Activated CD4-positive, alpha-beta T cell treated with anti-CD3 and anti-CD28 coated beads, Interleukin-10, Interleukin-2, amounts not matched to agents 100 ng/mL and 50 ng/mL, durations not matched to agents 16 hours and 8 hours (primary cell): ENCODE data around the gene INTS7.
"Not testable (repeated sequence)": the region's sequence is repeated elsewhere in the genome, so short reads cannot be mapped to it uniquely, and the experiment has no call there.

Experiments
- DNase-seq: peaks from one replicate; pipeline ENCODE4 v3.0.0-alpha.2; 2020

The INTS7 gene

DNA sequence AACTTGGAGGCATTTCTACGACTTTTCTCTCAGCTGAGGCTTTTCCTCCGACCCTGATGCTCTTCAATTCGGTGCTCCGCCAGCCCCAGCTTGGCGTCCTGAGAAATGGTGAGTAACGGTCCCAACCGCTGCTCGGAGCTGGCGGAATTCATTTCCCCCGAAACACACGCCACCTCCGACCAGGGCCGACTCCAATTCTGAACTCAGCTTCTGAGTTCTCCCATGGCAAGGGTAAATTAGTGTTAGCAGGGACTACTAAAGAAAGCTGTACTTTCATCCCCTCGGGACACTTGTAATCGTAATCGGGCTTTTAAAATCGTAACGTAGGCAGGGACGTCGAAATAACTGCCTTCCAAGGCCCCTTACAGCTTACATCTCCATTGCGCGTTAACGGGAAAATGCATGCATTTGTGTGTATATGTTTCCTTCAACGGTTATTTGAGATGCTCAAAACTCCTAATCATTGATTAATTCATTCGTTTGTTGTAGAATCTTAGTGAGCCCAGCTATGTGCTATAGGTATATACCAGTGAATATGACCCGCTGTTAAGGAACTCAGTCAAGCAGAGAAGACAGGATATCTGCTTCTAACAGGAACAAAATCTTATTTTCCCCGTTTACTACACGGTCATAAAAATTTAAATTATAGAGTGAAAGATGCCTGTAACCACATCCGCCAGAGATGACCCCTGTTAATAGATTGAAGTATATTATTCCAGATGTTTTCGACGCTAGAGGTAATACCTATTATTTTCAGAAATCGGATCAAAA lies 663 bp upstream of the INTS7 start:
- DNase-seq, result peak; percentile 15

DNA sequence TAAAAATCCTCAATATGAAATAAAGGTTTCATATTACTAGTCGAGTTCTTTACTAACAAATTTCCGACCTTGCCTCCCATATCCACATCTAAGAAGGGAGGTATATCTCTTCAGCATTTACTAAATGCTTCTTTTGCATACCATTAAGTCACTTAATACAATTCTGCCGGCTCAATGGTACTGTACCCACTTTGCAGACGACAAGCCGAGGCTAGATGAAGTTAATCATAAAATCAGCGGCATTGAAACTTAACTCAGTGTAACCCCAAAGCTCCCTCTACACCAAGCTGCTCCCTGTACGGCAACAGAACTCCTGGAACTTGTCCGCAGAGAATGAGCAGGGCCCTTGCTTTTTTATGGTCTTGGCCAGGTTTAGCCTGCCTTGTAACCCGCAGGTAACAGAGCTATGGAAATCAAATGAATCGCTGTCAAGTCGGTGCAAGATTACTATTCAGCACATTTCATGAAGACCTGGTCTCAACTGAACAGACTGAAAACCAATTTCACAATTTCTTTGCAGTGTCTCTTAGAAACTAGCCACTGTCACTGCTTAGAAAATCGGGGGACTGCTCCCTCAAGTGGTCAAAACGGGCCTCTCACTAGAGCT lies 738 bp downstream of the INTS7 start:
- no peak for DNase-seq

DNA sequence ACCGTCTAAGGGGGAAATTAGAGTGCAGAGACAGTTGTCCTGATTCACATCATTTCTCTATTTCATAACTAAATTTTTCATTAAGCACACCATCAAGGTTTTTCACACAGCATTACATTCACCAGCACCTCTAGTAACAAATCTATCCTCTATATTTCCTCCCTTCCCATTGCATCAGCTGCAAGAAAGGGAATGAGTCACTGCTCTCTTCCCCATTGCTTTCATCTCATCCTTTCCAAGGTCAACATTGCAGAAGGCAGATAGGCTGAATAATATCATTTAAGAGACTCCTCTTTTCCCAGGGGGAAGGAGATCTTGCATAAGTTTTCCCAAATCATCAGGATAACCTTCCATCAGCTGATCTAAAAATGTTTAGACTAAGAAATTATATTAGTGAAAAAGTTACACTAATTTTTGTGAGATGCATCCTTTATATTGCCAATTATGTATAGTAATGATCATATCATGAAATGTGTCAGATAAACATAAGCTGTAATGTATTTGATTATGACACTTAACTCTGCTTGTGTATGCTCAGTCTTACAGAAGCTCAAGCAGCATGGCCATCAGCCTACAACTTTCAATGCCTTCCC lies 4.3 kb downstream of the INTS7 start:
- peak; percentile 55 for DNase-seq

DNA sequence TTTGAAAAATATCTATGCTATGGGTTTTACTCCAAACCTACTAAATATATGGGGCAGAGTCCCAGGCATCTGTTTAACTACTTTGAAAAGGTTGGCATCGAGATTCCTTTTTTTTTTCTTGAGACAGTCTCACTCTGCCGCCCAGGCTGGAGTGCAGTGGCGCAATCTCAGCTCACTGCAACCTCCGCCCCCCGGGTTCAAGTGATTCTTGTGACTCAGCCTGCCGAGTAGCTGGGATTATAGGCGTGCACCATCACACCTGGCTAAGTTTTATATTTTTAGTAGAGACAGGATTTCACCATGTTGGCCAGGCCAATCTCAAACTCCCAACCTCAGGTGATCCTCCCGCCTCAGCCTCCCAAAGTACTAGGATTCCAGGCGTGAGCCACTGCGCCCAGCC lies 7.6 kb downstream of the INTS7 start:
- not testable (repeated sequence) for DNase-seq

DNA sequence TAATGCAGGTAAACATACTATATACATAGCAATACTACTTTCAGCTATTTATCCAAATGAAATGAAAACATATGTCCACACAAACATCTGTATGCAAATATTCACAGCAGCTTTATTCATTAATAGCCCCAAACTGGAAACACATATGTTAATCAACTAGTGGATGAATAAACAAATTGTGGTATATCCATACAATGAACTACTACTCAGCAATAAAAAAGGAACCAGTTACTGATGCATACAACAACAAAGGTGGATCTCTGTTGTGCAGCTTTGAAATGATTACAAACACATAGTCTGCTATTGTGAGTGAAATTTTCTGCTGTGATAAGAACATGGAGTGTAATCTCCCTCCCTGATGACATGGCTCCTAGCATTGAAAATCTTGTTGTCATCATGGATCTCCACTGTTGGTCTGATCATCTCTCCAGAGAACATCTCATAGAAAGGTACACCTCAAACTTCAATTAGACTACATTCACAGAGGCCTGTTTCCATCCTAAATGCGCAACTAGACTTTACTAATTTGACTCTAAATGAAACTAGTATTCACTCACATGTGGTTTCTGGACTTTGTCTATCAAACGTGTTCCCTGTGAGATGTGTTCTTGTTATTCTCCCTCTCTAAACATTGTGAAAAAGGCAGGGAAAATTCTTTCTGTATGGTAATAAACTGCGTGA lies 10.7 kb downstream of the INTS7 start:
- peak; percentile 41 for DNase-seq

DNA sequence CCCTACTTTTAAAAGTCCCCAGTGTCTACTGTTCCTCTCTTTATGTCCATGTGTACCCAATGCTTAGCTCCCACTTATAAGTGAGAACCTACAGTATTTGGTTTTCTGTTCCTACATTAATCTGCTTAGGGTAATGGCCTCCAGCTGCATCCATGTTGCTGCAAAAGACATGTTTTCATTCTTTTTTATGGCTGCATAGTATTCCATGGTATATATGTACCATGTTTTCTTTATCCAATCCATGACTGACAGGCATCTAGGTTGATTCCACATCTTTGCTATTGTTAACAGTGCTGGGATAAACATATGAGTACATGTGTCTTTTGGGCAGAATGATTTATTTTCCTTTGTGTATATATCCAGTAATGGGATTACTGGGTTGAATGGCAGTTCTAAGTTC lies 12.4 kb downstream of the INTS7 start:
- DNase-seq, result not testable (repeated sequence)

DNA sequence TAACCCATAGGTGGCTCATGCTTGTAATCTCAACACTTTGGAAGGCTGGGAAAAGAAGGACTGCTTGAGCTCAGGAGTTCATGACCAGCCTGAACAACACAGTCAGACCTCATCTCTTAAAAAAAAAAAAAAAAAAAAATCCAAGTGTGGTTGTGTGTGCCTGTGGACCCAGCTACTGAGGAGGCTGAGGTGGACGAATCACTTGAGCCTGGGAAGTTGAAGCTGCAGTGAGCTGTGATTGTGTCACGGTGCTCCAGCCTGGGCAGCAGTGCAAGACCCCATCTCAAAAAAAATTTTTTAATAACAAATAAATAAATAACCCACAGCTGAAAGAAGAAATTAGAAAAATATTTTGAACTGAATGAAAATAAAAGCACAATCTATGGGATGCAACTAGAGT lies 13.8 kb downstream of the INTS7 start:
- DNase-seq, result no peak

DNA sequence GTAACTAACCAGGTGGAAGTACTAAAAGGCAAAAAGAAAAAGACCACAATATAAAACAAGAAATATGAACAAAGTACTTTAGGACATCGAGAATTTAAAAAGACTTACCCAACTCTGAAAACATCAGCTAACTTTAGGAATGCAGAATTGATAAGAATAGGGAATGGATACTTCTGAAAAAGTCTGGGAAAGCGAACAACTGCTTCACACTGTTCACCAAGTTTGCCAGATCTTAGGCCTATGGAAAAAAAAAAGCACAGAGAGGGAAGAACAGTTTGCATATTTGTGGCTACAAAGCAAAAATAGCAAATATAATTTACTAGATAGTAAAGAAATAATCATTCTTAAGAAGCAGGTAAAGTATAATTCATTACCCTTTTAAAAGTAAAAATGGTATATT lies 14.4 kb downstream of the INTS7 start:
- DNase-seq, result no peak

DNA sequence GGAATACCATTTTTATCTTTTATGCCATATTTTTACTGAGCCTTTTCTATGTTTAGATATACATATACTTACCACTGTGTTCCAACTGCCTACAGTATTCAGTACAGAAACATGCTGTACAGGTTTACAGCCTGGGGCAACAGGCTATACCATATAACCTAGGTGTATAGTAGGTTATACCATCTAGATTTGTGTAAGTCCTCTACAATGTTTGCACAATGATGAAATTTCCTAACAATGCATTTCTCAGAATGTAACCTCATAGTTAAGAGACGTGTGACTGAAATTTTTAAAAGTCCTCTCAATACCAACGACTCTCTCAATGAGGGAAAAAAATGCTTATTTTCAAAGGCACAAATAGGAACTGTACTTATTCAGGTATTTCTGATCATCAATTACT lies 21.7 kb downstream of the INTS7 start:
- DNase-seq, result no peak

DNA sequence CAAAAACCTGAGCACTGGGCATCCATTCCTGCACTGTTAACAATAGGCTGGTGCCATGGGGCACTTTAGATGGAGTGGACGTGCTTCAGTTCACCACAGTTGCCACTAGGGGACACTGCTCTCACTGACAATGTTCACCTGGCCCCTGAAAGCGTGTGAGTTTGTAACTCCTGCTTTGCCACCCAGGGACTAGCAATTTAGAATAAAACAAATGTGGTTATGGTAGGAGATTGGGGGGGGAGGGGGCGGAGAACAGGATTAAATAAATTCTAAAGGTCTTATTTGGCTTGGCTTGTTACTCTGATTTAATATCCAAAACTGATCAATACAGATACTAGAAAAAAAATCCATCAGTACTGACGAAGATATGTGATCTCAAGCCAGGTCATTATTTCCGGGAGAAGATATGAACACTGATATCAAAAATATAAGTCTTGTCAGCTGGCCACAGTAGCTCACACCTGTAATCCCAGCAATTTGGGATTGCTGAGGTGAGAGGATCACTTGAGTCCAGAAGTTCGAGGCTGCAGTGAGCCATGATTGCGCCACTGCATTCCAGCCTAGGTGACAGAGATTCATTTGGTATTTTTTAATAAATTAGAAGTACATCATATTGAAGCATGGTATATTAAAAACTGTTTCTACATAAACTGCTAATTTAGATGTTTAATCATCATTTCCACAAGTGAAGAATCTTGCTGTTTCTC lies 23.2 kb downstream of the INTS7 start:
- peak; percentile 79 for DNase-seq

DNA sequence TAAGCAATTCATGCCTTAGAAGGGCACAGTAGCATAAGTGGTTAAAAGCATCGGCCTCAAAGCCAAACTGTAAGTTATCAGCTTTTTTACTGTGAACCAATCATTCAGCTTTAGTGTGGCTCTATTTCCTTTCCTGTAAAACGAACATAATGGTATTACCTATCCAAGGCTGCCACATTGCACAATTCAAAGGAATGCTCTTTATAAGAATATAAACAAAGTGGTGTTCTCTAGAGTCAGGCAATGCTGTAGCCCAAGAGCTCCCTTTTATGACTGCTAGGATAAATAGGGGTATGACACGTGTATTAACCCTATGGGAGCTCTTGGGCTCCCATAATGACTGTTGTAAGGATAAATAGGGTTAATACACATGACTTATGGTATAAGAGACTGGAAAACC lies 25.4 kb downstream of the INTS7 start:
- DNase-seq, result no peak

DNA sequence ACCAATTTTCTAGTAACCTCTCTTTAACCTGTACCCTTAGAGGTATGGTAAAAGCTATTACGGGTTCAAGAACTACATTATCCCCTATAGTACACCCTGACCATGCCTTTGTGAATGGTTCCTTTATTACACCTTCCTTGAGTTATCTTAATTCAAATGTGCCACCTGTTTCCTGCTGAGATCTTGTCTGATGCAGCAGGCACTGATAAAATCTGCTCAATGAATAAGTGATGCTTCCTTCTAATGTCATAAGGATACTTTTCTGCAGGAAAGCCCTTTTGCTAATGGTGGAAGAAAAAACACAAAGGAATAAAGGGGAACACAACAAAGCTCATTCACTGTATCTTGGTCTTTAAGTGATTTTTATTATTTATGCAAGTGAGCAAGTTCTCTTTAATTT lies 25.8 kb downstream of the INTS7 start:
- DNase-seq, result no peak

DNA sequence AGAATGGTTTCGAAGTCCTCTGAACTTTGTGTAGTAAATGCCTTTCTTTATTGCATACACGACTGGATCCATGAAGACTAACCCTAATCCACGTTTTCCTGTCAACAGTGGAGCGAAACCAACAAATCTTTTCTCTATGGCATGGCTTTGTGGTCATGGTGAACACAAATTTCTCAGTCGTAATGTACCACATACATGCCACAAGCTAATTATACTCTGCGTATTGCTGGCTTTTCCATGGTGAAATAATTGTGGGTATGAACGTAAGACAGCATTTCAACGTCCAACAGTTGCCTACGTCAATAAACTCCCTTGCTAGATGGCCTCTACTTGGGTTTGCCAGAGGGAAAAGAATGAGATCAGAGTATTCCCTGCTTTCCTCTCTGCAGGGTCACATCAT lies 27.5 kb downstream of the INTS7 start:
- DNase-seq, result no peak

DNA sequence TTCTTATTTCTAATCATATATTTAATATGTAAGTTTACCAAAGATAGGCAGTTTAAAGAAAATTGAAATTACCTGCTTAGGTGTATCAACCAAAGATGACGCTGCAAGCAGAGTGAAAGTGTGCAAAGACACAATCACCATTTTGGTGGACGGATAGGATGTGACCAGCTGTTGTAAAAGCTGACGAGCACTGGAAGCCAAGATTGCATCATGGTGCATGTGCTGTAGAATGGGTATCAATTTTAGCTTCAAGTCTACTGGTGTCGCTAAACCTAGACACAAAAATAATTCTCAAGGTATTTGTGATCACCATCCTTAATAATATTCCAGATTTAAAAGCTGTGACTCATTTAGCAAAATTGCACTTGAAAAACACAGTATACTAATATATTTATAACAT lies 28.2 kb downstream of the INTS7 start:
- no peak for DNase-seq

DNA sequence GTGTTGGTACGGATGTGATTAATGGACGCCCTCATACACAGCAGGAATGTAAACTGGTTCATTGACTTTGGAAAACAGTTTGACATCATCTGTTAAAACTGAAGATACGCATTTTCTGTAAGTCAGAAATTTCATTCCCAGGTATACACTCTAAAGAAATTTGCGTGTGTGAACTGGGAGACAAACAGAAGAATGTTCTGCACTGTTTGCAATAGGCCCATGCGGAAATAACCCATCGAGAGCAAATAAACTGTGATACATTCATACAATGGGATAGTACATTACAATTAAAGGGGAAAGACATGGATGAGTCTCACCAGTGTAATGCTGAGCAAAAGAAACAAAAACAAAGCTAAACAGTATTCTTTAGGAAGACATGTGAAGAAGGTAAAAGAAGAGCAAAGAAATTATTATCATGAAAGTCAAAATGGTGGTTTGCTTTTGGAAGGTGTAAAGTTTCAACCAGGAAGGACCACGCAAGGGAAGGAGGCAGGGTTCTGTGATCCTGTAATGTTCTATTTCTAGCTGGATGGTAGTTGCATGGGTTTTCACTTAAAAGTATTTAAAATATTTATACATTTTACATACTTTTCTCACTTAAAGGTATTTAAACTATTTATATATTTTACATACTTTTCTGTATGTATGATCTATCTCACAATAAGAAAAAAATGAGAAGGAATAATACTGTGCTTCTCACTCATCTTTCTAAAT lies 30.3 kb downstream of the INTS7 start:
- DNase-seq, result no peak

DNA sequence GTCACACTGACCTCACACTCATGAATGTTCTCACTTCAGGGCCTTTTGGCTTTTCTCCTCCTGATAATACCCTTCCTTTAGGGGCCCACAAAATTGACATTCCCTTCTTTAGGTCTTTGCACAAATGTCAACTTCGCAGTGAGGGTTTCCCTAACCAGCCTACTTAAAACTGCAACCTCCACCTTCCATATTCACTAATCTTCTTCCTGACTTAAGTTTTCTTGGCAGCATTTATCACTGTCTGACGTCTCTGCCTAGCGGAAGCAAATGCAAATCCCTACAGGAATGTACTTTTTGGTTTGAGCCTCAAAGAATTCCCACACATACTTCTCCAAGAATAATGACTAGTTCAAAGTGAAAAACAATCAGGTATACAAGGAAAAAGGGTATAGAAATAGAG lies 32.8 kb downstream of the INTS7 start:
- no peak for DNase-seq

DNA sequence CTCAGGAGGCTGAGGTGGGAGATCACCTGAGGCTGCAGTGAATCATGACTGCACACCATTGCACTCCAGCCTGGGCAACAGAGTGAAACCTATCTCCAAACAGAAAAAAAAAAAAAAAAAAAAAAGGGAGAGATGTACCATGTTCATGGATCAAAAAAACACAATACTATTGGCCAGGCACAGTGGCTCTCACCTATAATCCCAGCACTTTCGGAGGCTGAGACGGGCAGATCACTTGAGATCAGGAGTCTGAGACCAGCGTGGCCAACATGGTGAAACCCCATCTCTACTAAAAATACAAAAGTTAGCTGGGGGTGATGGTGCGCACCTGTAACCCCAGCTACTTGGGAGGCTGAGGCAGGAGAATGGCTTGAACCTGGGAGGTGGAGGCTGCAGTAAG lies 37.9 kb downstream of the INTS7 start:
- not testable (repeated sequence) for DNase-seq

DNA sequence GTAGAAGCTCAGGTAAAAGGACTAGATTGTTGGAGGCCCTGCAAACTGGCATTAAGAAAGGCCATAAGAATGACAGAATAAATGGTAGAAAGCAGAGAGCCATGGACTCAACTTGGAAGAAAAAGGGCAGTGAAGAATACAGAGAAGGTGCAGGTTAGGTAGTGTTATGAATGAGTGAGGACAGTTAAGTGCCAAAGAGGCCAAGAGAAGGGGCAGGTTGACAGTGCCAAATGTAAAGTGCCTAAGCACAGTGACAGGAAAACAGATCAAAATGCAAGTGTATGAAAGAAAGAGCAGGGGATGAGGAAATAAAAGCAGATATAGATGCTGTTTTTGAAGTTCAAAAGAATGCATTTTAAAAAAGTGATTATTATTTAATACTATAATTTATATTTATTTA lies 43.7 kb downstream of the INTS7 start:
- no peak for DNase-seq

DNA sequence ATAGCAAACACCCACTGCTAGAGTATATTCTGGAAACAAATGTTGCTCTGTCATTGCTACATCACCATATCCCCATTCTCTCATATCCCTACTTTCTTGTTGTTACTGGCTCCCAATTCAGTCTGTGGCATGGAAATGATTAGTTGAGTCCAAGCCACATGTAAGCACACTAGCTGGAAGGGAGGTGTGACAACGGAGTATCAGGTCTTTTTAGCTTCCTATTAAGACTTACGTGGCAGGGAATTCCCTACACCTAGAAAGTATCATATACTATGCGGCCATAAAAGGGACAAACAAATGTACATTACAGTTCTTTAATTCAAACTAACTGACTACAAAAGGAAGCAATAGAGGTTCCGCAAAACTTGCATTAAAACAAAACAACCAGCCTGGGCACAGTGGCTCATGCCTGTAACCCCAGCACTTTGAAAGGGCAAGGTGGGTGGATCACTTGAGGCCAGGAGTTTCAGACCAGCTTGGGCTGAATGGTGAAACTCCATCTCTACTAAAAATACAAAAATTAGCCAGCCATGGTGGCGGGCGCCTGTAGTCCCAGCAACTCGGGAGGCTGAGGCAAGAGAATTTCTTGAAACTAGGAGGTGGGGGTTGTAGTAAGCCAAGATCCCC lies 48.6 kb downstream of the INTS7 start:
- no peak for DNase-seq

DNA sequence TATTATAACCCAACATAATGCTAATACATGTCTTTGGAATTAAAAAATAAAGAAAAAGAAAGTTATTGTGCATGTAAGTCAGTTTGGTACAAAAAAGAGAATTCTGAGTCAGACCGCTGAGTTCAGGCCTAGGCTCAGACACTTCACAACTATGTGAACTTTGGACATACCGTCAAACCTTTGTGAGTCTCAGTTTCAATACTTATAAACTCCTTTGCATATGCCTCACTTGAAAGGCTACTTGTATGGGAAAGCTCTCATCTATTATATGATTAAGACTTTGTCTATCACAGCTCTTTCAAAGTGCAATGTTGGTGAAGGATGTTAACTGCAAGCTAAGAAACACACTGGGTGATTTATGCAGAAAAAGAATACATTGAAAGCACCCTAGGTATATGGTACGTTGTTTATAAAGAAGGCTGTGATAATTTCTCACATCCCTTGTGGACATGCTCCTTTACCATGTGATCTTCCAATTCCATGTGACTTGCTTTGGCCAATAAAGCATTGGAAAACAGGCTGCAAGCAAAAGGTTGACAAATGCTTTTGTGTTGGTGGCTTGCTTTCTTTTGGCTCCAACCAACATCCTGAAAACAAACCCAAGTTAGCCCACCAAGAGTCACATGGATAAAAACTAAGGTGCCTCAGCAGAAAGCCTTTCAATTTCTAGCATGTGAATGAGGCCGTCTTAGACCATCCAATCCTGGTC lies 49.6 kb downstream of the INTS7 start:
- no peak for DNase-seq

DNA sequence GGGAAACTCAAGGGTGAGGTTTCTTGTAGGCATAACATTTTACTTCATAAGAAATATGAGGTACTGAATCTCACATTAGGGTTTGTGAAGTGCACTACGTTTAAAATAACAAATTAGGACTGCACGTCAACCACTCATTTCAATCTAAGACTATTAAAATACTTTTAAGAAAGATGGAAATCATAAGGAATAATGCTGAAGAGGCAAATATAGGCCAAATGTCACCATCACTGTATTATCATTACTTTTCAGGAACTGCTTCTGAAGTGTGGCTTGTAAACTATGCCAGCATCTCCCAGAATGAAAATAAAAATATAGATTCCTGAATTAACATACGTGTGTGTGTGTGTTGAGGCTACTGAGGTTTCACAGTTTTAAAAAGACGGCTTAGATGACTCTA lies 56.8 kb downstream of the INTS7 start:
- DNase-seq, result no peak
